ENCODE results near the gene GSE1. TPM values are rescaled to one million over a fixed set of nuclear protein-coding genes. Genes with fewer than 3 reads are reported as not detected.
A peak's percentile ranks its signal among the peaks of the same experiment; 100 is the strongest.

Gene GSE1
- total and polyA plus RNA-seq, 2 of the 13 experiments (the other 11 are each of a cell fraction or from before 2014, with no cell fraction given): 16.1 to 31.2 TPM

DNA sequence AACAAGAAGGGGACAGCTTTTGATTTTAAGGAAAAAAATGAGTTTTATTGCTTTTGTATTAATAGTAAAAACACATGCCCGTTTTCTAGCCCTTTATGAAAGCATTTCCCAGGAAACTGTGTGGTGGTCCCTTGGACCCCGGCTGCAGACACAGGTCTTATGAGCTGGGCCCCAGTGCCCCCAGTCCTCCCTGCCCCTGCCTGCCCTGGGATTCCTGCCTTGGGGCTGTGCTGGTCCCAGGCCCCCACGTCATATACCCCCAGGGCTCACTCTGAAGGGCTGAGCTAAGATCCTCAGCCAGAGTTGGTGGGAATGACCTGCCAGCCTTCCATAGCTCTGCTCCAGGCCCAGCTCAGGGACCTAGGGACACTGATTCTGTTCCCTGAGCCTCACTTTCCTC is 44.9 kb downstream of the GSE1 start:
- 97% methylated on average over 3 of the region's 3 CpGs for WGBS (ENCODE audit: low lambda C conversion rate)
- intact Hi-C loops (cut with micrococcal nuclease; ENCODE audit: unreplicated experiment): no loop called here

DNA sequence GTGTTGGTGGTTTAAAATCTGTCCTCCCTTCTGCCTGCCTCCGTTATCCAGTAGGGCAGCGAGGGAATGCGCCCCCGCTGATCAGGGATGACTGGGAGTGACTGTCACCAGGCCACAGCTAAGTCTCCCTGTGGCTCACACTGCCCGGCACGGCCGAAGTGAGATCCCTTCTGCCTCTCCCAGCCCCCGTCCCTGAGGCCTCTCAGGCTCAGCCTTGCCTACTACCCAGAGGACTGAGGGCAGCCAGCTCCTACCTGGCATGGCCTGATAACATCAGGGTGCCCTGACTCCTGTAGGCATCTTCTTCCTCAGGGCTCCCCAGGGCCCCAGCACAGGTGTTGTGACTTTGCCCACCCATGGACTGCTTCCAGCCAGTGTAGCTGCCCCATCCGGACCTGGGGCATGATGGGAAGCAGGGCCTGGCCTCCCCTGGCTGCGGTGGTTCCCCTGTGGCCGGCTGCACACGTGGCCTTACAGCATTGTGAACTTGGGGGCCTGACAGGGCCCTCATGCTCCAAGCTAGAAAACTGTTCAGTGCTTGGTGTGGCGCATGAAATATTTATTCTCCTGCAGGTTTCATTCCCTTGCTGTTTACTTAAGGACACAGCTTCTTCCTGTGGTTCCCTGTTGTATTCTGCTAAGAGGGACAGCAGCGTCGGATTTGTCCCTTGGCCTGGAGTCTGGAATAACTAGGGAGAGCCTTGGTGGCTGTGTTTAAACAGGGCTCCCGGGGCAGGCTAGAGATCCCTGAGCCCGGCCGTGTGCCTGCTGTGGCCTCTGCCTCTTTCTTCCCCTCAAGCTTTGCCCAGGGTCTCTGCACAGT is 45.6 kb downstream of the GSE1 start:
- no TSS peak for BruUV-seq (replicated peaks)
- ATAC-seq (no peak), FAIRE-seq (no peak), DNase-seq (ENCODE audit: low spot score) (no peak)
- no peak overlapping the region for H3K27ac ChIP-seq (ENCODE audit: extremely low read length, insufficient read depth, low read length)
- H2AFZ ChIP-seq (ENCODE audit: low read length): no peak overlapping the region
- CTCF ChIA-PET (ENCODE audit: low intra/inter-chr PET ratio, low total read pairs): no interaction called here
- H3K36me3 ChIP-seq (replicated peaks in 1 of 2; ENCODE audit: control insufficient read depth in 1 of 2, insufficient read depth in 2 of 2, low read length in 2 of 2): peaks cover 66 to 96% of the 10 kb centered on the region in 2 experiments
- 94% methylated on average over 13 of the region's 18 CpGs for WGBS (ENCODE audit: low lambda C conversion rate)
- H3K4me2 ChIP-seq (ENCODE audit: low read depth, low read length): no peak overlapping the region
- no peak overlapping the region for H3K4me3 ChIP-seq (replicated peaks in 1 of 3; ENCODE audit: insufficient read depth in 1 of 3, low read depth in 2 of 3, low read length in 3 of 3)
- POLR2A ChIA-PET: no interaction called here
- H3K9ac ChIP-seq (ENCODE audit: insufficient read depth, low read depth, low read length): no peak overlapping the region
- H3K79me2 ChIP-seq (ENCODE audit: insufficient read depth, low read length): no peaks in the 10 kb centered on the region
- no peaks in the 10 kb centered on the region for H3K9me3 ChIP-seq (ENCODE audit: low read length)
- H3K27me3 ChIP-seq (ENCODE audit: control insufficient read depth in 1 of 2, insufficient read depth in 2 of 2, low read length in 2 of 2): no peaks in the 10 kb centered on the region
- in situ Hi-C loops (cut with HindIII; ENCODE audit: extremely low pct_ligation_motif_present, low pct_unique_long_range_greater_than_20kb): loop anchor here (5.0 kb wide), 1 partner anchor 59 kb away; no protein-coding TSS in a partner anchor
- intact Hi-C loops (cut with micrococcal nuclease; ENCODE audit: unreplicated experiment): no loop called here
- no peaks in the 10 kb centered on the region for H3K4me1 ChIP-seq (ENCODE audit: insufficient read depth, low read length)
- peaks cover 16% of the 10 kb centered on the region for H4K20me1 ChIP-seq (ENCODE audit: insufficient read depth, low read length)
- TF ChIP-seq PHF21A (CRISPR knock-in tag; IDR thresholded peaks at IDR 0.05): no peak
- TF ChIP-seq NONO (IDR thresholded peaks at IDR 0.05): no peak
- 0 out of 2 replicates have a peak, but pooled peaks have one; percentile 30 for TF ChIP-seq NONO (CRISPR knock-in tag; conservative IDR thresholded peaks at IDR 0.05)
- TF ChIP-seq NFIB (CRISPR knock-in tag; IDR thresholded peaks at IDR 0.05; ENCODE audit: borderline replicate concordance): 0 out of 2 replicates have a peak, but pooled peaks have one; percentile 64
- peak; percentile 69 for TF ChIP-seq AGO2 (optimal IDR thresholded peaks at IDR 0.05; ENCODE audit: low read depth, low read length)
- peak; percentile 57 for TF ChIP-seq RBM22 (optimal IDR thresholded peaks at IDR 0.05; ENCODE audit: low read length)
- 0 out of 2 replicates have a peak, but pooled peaks have one; percentile 10 for TF ChIP-seq ZNF143 (CRISPR knock-in tag; IDR thresholded peaks at IDR 0.05)
- TF ChIP-seq CREM (IDR thresholded peaks at IDR 0.05): no peak
- TF ChIP-seq CREM (CRISPR knock-in tag; IDR thresholded peaks at IDR 0.05): no peak
- TF ChIP-seq WIZ (CRISPR knock-in tag; IDR thresholded peaks at IDR 0.05): no peak
- TF ChIP-seq, protein P1, sequence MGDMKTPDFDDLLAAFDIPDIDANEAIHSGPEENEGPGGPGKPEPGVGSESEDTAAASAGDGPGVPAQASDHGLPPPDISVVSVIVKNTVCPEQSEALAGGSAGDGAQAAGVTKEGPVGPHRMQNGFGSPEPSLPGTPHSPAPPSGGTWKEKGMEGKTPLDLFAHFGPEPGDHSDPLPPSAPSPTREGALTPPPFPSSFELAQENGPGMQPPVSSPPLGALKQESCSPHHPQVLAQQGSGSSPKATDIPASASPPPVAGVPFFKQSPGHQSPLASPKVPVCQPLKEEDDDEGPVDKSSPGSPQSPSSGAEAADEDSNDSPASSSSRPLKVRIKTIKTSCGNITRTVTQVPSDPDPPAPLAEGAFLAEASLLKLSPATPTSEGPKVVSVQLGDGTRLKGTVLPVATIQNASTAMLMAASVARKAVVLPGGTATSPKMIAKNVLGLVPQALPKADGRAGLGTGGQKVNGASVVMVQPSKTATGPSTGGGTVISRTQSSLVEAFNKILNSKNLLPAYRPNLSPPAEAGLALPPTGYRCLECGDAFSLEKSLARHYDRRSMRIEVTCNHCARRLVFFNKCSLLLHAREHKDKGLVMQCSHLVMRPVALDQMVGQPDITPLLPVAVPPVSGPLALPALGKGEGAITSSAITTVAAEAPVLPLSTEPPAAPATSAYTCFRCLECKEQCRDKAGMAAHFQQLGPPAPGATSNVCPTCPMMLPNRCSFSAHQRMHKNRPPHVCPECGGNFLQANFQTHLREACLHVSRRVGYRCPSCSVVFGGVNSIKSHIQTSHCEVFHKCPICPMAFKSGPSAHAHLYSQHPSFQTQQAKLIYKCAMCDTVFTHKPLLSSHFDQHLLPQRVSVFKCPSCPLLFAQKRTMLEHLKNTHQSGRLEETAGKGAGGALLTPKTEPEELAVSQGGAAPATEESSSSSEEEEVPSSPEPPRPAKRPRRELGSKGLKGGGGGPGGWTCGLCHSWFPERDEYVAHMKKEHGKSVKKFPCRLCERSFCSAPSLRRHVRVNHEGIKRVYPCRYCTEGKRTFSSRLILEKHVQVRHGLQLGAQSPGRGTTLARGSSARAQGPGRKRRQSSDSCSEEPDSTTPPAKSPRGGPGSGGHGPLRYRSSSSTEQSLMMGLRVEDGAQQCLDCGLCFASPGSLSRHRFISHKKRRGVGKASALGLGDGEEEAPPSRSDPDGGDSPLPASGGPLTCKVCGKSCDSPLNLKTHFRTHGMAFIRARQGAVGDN (CRISPR knock-in tag; IDR thresholded peaks at IDR 0.05): 0 out of 2 replicates have a peak, but pooled peaks have one; percentile 23
- TF ChIP-seq POLR2A (IDR thresholded peaks at IDR 0.05; ENCODE audit: insufficient read depth in 1 of 2, low read depth in 2 of 2, low read length in 2 of 2): peak in 1 of 2 experiments; percentile 21; a peak in 1 of 4 replicates
- no peak for TF ChIP-seq ZNF121 (CRISPR knock-in tag; IDR thresholded peaks at IDR 0.05)

More for the DNA sequence above, 44.9 kb downstream of the GSE1 start:
- Histone ChIP-seq H2AFZ (ENCODE audit: low read length) (no peak overlapping the region), H3K36me3 (replicated peaks in 1 of 2; ENCODE audit: control insufficient read depth in 1 of 2, insufficient read depth in 2 of 2, low read length in 2 of 2) (peaks cover 59 to 94% of the 10 kb centered on the region in 2 experiments), H3K4me2 (ENCODE audit: low read depth, low read length) (no peak overlapping the region), H3K79me2 (ENCODE audit: insufficient read depth, low read length) (no peaks in the 10 kb centered on the region), H3K4me1 (ENCODE audit: insufficient read depth, low read length) (no peaks in the 10 kb centered on the region), H3K27me3 (ENCODE audit: control insufficient read depth in 1 of 2, insufficient read depth in 2 of 2, low read length in 2 of 2) (no peaks in the 10 kb centered on the region), H4K20me1 (ENCODE audit: insufficient read depth, low read length) (peaks cover 22% of the 10 kb centered on the region), H3K9ac (ENCODE audit: insufficient read depth, low read depth, low read length) (no peak overlapping the region), H3K9me3 (ENCODE audit: low read length) (no peaks in the 10 kb centered on the region), H3K4me3 (replicated peaks in 1 of 3; ENCODE audit: insufficient read depth in 1 of 3, low read depth in 2 of 3, low read length in 3 of 3) (no peak overlapping the region), H3K27ac (ENCODE audit: extremely low read length, insufficient read depth, low read length) (no peak overlapping the region)
- TSS peak; percentile 43 for BruUV-seq (replicated peaks)
- FAIRE-seq (no peak), ATAC-seq (no peak), DNase-seq (ENCODE audit: low spot score) (no peak)
- ChIA-PET POLR2A (no interaction called here), CTCF (ENCODE audit: low intra/inter-chr PET ratio, low total read pairs) (no interaction called here)
- TF ChIP-seq GTF2F1 (IDR thresholded peaks at IDR 0.05; ENCODE audit: low read length) (no peak), POLR2A (IDR thresholded peaks at IDR 0.05; ENCODE audit: insufficient read depth in 1 of 2, low read depth in 2 of 2, low read length in 2 of 2) (0 out of 4 replicates have a peak, but pooled peaks of 1 of the 2 experiments have one; percentile 3)
- in situ Hi-C loops (cut with HindIII; ENCODE audit: extremely low pct_ligation_motif_present, low pct_unique_long_range_greater_than_20kb): loop anchor here (5.0 kb wide), 1 partner anchor 59 kb away; no protein-coding TSS in a partner anchor
